ENCODE measurements around the gene SPAG16.
"Not testable (repeated sequence)": the region's sequence is repeated elsewhere in the genome, so short reads cannot be mapped to it uniquely, and the experiment has no call there.

The SPAG16 gene

DNA sequence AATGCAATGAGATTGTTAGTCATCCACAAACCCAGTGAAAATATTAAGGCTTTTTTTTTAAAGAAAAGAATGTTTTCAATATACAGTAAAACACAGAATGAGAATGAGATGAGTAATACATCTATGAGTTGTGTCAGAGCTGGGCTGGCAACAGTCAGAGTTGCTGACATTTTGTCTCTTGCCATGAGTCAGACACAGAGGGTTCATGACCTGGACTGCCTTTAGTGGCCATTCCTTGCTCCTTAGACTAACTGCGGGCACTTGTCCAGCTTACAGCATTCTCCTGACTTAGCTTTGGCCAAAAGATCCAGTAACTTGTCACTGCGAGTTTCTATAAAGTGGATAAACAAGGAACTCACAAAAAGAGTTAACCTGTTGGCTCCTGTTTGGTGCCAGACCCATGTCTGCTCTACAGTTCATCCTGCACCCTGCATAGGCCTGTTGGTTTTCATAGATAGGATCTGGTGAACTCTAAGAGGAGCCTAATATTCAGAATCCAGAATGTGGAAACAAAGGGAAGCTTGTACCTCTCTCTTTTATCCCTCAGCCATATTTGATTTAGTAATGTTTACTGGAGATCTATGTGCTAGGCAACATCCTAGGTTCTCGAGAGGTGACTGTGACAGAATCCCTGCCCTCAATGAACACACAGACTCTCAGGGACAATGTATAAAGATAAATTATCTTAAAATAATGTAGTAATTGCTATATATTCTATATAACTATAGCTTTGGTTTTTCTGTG, 735.1 kb downstream of the SPAG16 start:
- DNase-seq: peak; percentile 4

GRCh38 chr2:214019973-214020345, 735.7 kb downstream of the SPAG16 start:
- DNase-seq: no peak

DNA sequence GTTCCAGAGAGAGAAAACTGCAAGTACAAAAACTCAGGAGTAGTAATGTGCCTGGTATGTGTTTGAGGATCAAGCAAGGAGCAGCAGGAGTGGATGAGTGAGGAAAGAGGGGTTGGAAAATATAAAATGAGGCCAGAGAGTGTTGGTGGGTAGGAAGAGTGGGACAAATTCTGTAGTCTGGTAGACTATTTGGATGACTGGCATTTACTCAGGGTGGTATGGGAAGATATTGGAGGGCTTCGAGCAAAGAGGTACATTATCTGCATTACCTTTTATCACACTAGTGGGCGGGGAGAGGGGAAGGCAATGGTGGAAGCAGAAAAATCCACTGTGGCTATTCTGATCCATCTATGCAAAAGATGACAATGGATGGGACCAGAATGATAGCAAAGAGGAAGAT, 744.9 kb downstream of the SPAG16 start:
- DNase-seq: no peak

- DNase-seq: no peak
Measured at GRCh38 chr2:214031566-214031965, 747.3 kb downstream of the SPAG16 start.

DNA sequence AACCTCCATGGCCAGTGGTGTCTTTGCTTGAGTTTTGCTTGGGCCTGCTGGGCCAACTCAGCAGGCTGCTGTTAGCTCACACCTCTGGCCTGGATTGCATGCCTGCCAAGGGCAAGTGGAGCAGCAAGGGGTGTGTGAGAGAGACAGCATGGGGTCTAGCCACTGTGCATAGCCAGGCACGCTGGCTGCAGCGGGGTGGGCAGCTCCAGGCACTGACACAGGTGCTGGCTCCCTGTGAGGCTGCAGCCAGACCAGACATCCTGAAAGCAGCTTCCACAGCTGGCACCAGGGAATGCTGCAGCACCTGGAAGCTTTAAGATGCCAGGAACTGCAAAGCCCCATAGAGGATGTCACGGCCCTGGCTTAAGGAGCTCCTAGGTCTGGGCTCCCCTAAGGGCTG, 750.2 kb downstream of the SPAG16 start:
- no peak for DNase-seq

DNA sequence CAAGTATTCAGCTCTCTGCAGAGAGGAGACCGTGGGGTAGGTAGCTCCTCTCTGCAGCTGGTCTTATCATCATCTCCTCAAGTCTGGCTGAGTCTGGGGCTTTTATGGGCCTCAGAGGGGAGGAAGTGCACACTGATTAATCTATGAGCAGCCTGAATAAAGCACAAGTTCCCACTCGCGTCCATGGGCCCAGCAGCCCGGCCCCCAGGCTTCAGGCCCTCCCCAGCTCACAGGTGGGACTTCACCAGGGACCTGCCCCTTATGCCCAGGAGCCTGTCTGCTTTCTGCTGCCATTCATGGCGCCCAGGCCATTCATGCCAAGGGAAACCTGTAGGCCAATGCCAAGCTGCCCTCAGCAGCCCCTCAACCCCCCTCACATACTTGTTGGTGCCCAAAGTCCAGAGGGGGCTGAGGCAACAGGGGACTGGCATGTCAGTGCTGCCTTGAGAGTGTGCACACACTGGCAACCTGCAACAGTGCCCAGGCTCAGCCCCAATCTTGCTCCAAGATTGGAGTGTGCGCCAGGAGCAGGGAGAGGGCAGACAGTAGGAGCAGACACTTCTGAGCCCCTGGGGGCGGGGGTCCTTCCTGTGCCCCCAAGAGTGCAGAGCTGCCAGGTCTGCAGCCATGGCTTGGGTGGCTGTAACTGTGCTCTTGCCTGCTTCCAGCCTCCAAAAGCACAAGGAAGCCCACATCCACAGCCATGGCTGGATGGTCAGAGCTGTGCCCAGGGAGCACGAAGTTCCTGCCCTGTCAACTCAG, 751.0 kb downstream of the SPAG16 start:
- peak; percentile 31 for DNase-seq

- no peak for DNase-seq
Measured at GRCh38 chr2:214035921-214036320, 751.7 kb downstream of the SPAG16 start.

GRCh38 chr2:214038186-214038585, 753.9 kb downstream of the SPAG16 start:
- DNase-seq: no peak

GRCh38 chr2:214050731-214051130, 766.5 kb downstream of the SPAG16 start:
- no peak for DNase-seq

- no peak for DNase-seq
Measured at GRCh38 chr2:214051585-214051984, 767.3 kb downstream of the SPAG16 start.

GRCh38 chr2:214052235-214052634, 768.0 kb downstream of the SPAG16 start:
- DNase-seq: no peak

DNA sequence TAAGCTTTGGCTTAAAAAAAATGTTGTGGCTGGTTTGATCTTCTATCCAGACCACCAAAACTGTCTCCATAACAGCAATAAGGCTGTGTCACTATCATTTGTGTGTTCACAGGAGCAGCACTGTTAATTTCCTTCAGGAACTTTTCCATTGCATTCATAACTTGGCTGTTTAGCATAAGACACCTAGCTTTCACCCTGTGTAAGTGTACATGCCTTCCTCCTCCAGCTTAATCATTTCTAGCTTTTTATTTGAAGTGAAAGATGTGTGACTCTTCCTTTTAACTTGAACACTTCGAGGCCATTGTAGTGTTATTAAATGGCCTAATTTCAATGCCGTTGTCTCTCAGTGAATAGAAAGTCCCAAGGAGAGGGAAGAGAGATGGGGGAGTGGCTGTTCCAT, 773.7 kb downstream of the SPAG16 start:
- no peak for DNase-seq

- not testable (repeated sequence) for DNase-seq
Measured at GRCh38 chr2:214062279-214062678, 778.0 kb downstream of the SPAG16 start.

GRCh38 chr2:214064471-214064870, 780.2 kb downstream of the SPAG16 start:
- no peak for DNase-seq

DNA sequence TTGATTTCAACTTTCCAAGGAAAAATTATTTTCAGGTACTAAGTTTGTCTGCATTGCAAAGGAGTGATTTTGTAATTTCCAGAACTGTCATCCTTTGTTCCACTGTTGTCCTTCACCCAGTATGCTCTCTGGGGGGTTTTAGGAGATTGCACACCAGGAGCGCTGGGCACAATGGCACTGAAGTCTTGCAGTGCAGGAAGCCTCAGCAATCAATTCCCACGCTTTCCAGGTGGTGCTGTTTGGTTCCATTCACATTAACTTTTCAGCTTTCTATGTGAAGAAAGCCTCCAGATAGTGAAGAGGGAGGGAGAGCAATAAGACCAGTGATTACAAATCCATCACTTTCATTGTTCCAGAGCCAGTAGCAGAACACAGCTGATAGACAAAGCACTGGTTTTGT, 782.6 kb downstream of the SPAG16 start:
- DNase-seq: no peak

DNA sequence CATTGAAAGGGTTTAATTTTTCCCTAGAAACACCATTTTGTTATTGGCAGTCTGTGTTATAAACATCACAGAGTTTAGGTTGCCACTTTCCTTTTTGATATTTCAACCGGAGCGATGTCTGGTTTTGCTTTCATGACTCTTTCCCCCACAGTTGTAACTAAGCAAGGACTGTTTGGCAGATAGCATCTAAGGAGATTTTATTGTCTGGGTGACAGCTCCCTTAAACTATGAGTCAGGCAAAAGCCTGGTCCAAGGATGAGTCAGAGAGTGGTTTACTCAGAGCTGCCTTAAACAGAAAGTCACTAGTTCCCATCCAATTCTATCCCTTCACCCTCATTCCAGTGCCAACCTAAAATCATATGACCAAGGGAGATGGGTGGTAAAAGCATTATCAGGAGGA, 785.0 kb downstream of the SPAG16 start:
- DNase-seq: peak; percentile 61

GRCh38 chr2:214075456-214075855, 791.2 kb downstream of the SPAG16 start:
- no peak for DNase-seq

DNA sequence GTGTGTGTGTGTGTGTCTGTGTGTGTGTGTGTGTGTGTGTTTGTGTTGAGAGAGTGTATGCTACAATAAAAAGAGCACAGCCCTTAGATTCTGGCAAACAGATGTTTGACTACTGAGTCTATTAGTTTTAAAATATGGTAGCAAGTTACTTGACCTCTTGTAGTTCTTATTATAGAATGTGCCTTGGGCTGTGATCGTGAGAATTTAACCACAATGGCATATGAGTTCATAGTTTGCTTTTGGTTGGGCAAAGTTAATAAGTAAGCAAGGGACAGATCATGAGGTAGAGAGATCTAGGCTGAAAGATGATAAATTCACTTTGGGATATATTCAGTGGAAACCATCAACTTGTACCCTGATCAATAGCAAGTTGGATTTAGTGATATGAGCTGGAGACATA, 792.3 kb downstream of the SPAG16 start:
- DNase-seq: peak; percentile 7

DNA sequence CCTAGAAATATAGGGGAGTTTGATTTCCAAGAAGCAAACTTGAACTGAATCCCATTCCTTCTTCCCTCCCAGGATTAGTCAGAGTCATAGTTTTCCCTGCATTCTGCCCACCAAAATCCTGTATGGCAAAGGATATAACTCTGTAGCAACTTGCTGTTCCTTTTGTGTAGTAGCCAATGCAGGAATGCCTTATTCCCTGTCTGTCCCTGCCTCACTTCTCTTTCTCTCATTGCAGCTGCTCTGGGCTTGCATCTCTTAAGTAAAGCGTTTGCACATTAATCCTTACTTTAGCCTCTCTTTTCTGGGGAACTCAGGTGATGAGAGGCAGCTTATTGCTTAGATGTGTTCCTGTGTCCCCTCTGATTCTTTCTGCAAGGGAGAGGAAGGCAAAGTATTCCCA, 793.5 kb downstream of the SPAG16 start:
- no peak for DNase-seq

DNA sequence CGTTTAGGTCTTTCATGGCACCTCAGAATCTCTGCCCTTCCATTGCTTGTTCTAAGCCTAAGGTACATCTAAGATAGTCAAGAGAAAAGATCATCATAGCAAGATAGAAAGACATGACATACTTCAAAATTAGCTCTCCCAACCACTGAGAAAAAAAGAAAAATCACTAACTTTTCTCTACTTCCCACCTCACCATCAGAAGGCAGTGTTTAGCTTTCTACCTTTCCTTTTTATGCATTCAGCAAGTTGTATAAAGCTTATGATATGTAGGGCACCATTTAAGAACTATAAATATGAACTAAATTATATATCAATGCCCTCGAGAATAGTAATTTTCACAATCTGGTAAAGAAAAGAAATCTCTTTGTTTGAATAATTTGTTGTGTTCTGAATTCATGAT, 794.8 kb downstream of the SPAG16 start:
- peak; percentile 6 for DNase-seq

GRCh38 chr2:214088536-214088935, 804.3 kb downstream of the SPAG16 start:
- DNase-seq: no peak

DNA sequence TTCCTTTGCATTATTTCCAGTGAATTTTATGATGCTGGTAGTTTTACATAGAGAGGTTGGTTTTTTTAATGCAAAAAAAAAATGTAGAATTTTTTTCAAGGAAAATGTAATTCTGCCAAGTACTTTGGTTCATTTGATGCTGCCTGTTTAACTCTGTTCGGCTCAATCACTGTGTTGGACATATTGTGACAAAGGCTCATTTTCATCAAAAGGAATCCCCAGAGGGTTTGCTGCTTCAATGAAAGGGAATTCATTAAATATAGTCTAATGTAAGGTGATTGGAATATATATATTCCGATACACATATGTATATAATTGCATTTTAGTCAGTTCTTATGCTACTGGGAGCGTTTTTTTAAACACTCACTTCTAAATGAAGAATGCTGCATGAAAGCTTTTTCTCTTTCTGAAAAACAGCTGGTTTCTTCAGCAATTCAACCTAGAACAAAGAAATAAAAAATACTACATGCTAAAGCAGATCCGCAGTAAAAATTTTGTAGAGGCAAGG, 812.0 kb downstream of the SPAG16 start:
- DNase-seq: no peak

GRCh38 chr2:214098811-214099210, 814.5 kb downstream of the SPAG16 start:
- no peak for DNase-seq

GRCh38 chr2:214100488-214100887, 816.2 kb downstream of the SPAG16 start:
- DNase-seq: no peak
